BE2C (cell line): ENCODE data around the gene PRKD1.
A peak's percentile ranks its signal among the peaks of the same experiment; 100 is the strongest.

Experiments
- DNase-seq: peaks from one replicate; pipeline ENCODE4 v3.0.0-alpha.2; 2020
- H3K27me3 ChIP-seq: fragments of 250-450 bp; sonication (Bioruptor Pico); 2 replicates; pipeline ENCODE4 v1.5.1; 2020; ENCODE audit warnings: mild to moderate bottlenecking
- H3K36me3 ChIP-seq: fragments of 250-450 bp; sonication (Bioruptor Pico); 2 replicates; pipeline ENCODE4 v1.5.1; 2020; ENCODE audit warnings: mild to moderate bottlenecking
- H3K4me1 ChIP-seq: fragments of 250-450 bp; sonication (Bioruptor Pico); 2 replicates; pipeline ENCODE4 v1.5.1; 2020
- H3K4me3 ChIP-seq: 2 replicates; pipeline ENCODE4 v1.5.1; 2011; ENCODE audit warnings: low read depth, low read length
- H3K9me3 ChIP-seq: fragments of 250-450 bp; sonication (Bioruptor Pico); 2 replicates; pipeline ENCODE4 v1.5.1; 2020
- TF ChIP-seq, protein P1 (sequence below): IDR thresholded peaks from 2 replicates; pipeline ENCODE4 v1.5.1; 2012; ENCODE audit warnings: mild to moderate bottlenecking, low read depth, low read length

Gene PRKD1

DNA sequence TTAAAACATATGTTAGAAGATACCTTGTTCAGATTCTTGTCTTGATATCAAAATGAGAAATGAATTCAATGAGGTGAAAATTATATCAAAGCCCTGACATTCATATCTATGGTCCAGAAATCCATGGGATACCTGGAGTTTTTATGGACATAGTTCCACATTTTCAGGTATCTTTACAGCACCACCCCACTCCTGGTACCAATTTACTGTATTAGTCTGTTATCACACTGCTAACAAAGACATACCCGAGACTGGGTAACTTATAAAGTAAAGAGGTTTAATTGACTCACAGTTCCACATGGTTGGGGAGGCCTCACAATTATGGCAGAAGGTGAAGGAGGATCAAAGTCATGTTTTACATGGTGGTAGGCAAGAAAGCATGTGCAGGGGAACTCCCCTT lies 361.5 kb downstream of the PRKD1 start:
- no peaks in the 10 kb centered on the region for H3K36me3 ChIP-seq
- H3K9me3 ChIP-seq: 0 out of 2 replicates have a peak, but pooled peaks cover 3% of the 10 kb centered on the region

DNA sequence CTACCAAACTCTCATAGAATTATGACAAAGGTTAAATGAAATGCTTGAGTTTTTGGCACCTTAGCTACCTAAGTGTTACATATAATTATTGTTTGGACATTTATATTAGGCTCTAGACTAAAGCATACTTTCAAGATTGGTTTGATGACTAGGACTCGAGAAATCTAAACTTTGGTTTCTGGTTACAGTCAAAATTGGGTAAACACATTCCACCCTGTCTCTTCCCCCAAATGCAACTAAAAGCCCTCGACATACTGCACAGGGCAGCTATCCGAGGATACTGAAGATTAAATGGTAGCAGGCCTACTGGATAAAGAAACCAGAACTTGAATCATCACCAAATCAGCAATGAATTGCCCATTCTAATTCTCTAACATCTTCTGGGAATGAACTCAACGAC lies 369.1 kb downstream of the PRKD1 start:
- Histone ChIP-seq H3K9me3 (no peaks in the 10 kb centered on the region), H3K36me3 (no peaks in the 10 kb centered on the region), H3K27me3 (no peaks in the 10 kb centered on the region), H3K4me1 (no peaks in the 10 kb centered on the region), H3K4me3 (no peak overlapping the region)
- no peak for DNase-seq
- TF ChIP-seq, protein P1, sequence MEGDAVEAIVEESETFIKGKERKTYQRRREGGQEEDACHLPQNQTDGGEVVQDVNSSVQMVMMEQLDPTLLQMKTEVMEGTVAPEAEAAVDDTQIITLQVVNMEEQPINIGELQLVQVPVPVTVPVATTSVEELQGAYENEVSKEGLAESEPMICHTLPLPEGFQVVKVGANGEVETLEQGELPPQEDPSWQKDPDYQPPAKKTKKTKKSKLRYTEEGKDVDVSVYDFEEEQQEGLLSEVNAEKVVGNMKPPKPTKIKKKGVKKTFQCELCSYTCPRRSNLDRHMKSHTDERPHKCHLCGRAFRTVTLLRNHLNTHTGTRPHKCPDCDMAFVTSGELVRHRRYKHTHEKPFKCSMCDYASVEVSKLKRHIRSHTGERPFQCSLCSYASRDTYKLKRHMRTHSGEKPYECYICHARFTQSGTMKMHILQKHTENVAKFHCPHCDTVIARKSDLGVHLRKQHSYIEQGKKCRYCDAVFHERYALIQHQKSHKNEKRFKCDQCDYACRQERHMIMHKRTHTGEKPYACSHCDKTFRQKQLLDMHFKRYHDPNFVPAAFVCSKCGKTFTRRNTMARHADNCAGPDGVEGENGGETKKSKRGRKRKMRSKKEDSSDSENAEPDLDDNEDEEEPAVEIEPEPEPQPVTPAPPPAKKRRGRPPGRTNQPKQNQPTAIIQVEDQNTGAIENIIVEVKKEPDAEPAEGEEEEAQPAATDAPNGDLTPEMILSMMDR: no peak

More for the DNA sequence above, 361.5 kb downstream of the PRKD1 start:
- no peaks in the 10 kb centered on the region for H3K4me1 ChIP-seq
- no peak for DNase-seq
- H3K27me3 ChIP-seq: no peaks in the 10 kb centered on the region
- H3K4me3 ChIP-seq: no peak overlapping the region
- TF ChIP-seq, protein P1: no peak

DNA sequence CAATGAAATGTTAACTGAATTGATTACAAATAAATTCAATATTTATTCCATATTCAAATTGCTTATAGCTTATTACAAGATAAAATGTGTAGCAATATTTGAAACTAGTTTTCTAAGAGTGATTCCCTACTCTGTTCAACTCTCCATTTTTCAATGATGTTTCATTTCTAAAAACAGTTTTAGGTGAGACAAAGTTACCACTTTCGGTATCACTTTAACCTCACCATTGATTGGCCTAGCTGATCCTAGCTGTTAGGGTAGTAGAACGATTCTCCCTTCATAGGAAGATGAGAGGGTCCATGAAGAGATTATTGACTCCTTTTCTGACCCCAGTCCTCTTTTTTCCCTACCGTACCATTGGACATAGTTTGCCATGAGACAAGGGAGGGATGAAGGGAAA lies 373.3 kb downstream of the PRKD1 start:
- Histone ChIP-seq H3K36me3 (no peaks in the 10 kb centered on the region), H3K4me3 (no peak overlapping the region), H3K9me3 (no peaks in the 10 kb centered on the region), H3K27me3 (no peaks in the 10 kb centered on the region), H3K4me1 (no peaks in the 10 kb centered on the region)
- DNase-seq: no peak
- TF ChIP-seq, protein P1: no peak

DNA sequence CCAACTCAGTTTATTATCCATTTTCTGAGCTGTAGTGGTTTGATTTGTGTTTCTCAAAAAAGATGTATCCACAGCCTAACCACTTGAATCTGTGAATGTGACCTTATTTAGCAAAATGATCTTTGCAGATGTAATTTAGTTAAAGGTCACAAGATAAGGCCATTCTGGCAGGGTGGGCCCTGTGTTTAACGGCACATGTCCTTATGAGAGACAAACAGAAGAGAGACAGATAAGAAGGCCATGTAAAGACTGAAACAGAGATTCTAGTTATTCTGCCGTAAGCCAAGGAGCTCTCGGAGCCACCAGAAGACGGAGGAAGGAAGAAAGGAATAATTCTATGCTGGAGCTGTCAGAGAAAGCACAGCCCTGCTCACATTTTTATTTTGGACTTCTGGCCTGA lies 374.2 kb downstream of the PRKD1 start:
- DNase-seq: no peak
- Histone ChIP-seq H3K27me3 (no peaks in the 10 kb centered on the region), H3K4me1 (no peaks in the 10 kb centered on the region), H3K36me3 (no peaks in the 10 kb centered on the region), H3K4me3 (no peak overlapping the region), H3K9me3 (no peaks in the 10 kb centered on the region)
- TF ChIP-seq, protein P1: no peak

DNA sequence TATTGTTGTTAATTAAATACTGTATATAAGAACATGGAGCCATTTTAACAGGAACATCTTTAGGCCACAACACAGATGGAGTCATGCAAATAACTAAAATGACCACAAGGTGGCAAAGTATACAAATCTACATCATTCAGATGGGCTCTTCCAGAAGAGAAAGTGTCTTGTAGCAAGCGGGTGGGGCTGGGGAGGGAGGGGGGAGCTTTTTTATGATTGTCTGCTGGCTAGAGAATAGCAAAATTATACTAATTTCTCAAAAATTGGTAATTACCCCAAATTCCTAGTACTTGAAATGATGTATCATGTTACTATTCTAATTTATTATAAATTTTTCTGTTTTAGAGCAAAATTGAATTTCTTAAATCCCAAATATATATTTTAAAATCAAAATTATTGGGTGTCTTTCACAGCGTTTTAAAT lies 378.7 kb downstream of the PRKD1 start:
- Histone ChIP-seq H3K36me3 (no peaks in the 10 kb centered on the region), H3K27me3 (no peaks in the 10 kb centered on the region)
- TF ChIP-seq, protein P1: peak; percentile 55

DNA sequence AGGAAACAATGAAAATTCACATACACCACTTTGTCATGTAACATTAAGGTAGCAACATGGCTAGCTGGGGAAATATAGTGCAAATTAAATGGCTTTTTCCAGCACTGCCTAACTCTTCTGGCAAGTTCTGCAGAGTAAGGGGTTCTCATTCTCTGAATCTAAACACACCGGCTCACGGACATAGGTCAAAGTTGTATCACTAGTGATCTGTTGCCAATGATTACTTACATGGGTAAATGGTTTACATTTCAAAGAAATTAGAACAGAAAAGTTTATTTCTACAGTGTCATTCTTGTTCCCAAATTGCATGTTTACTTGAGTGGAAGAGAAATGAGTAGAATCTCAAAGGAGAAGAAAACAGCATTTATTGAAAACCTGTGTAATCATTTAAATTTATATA lies 381.9 kb downstream of the PRKD1 start:
- TF ChIP-seq, protein P1: no peak
- Histone ChIP-seq H3K4me3 (no peak overlapping the region), H3K27me3 (no peaks in the 10 kb centered on the region), H3K9me3 (no peaks in the 10 kb centered on the region), H3K4me1 (no peaks in the 10 kb centered on the region), H3K36me3 (no peaks in the 10 kb centered on the region)
- no peak for DNase-seq

More for the DNA sequence above, 378.7 kb downstream of the PRKD1 start:
- H3K4me1 ChIP-seq: no peaks in the 10 kb centered on the region
- no peak overlapping the region for H3K4me3 ChIP-seq
- DNase-seq: no peak
- no peaks in the 10 kb centered on the region for H3K9me3 ChIP-seq
